RWPE2 (cell line): ENCODE results near the gene CYB5A.
"Not testable (repeated sequence)": the region's sequence is repeated elsewhere in the genome, so short reads cannot be mapped to it uniquely, and the experiment has no call there.

Experiments
- ATAC-seq: fragments of 200-7000 bp; cut with Tn5 transposase; 3 replicates; pipeline ENCODE4 v1.9.1; 2021; ENCODE audit warnings: low read depth
- DNase-seq: peaks from one replicate; pipeline ENCODE4 v3.0.0-alpha.2; 2020; ENCODE audit warnings: low spot score
- H3K27ac ChIP-seq: fragments of 450-650 bp; 2 replicates; pipeline ENCODE4 v1.5.1; 2017; ENCODE audit warnings: mild to moderate bottlenecking; ENCODE audit not compliant: poor library complexity, severe bottlenecking
- H3K27me3 ChIP-seq: fragments of 250-450 bp; sonication (Bioruptor Pico); 2 replicates; pipeline ENCODE4 v1.5.1; 2021; ENCODE audit warnings: mild to moderate bottlenecking, moderate library complexity; ENCODE audit not compliant: insufficient read depth, poor library complexity, severe bottlenecking
- H3K36me3 ChIP-seq: fragments of 250-450 bp; sonication (Bioruptor Pico); 2 replicates; pipeline ENCODE4 v1.5.1; 2020; ENCODE audit warnings: low read depth, mild to moderate bottlenecking, moderate library complexity
- H3K4me1 ChIP-seq: fragments of 250-450 bp; sonication (Bioruptor Pico); 2 replicates; pipeline ENCODE4 v1.5.1; 2021; ENCODE audit warnings: mild to moderate bottlenecking, moderate library complexity; ENCODE audit not compliant: insufficient read depth, poor library complexity, severe bottlenecking
- H3K4me3 ChIP-seq: fragments of 250-450 bp; sonication (Bioruptor Pico); 2 replicates; pipeline ENCODE4 v1.5.1; 2021; ENCODE audit warnings: mild to moderate bottlenecking, moderate library complexity; ENCODE audit not compliant: severe bottlenecking
- H3K9me3 ChIP-seq: fragments of 250-450 bp; sonication (Bioruptor Pico); 2 replicates; pipeline ENCODE4 v1.5.1; 2021; ENCODE audit warnings: mild to moderate bottlenecking, moderate library complexity; ENCODE audit not compliant: severe bottlenecking
- TF ChIP-seq, protein P1 (sequence below): fragments of 450-650 bp; IDR thresholded peaks from one replicate; pipeline ENCODE4 v1.5.1; 2017; ENCODE audit warnings: mild to moderate bottlenecking, moderate library complexity; ENCODE audit not compliant: poor library complexity, severe bottlenecking

CYB5A gene

DNA sequence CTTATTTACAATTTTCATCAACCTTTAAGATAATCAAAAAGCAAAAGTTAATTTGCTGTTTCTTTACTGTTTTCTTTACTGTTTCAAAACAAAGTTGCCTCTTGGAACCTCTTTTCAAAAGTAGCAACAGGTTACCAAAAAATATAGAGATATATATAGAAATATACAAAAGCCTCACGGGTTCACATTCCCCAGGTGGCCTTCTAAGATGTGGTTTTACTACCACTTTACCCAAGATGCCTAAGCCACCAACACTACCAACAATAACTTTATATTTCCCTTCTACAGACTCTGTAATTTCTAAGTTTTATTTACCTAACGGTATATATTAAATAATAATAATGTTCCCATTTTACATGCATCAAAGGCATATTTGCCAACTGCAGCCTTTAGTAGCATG is 4.9 kb downstream of the CYB5A start:
- Histone ChIP-seq H3K36me3 (no peaks in the 10 kb centered on the region), H3K4me1 (peaks cover 6% of the 10 kb centered on the region), H3K27ac (no peak overlapping the region), H3K4me3 (no peak overlapping the region), H3K9me3 (no peaks in the 10 kb centered on the region), H3K27me3 (no peaks in the 10 kb centered on the region)
- ATAC-seq = no peak
- TF ChIP-seq, protein P1, sequence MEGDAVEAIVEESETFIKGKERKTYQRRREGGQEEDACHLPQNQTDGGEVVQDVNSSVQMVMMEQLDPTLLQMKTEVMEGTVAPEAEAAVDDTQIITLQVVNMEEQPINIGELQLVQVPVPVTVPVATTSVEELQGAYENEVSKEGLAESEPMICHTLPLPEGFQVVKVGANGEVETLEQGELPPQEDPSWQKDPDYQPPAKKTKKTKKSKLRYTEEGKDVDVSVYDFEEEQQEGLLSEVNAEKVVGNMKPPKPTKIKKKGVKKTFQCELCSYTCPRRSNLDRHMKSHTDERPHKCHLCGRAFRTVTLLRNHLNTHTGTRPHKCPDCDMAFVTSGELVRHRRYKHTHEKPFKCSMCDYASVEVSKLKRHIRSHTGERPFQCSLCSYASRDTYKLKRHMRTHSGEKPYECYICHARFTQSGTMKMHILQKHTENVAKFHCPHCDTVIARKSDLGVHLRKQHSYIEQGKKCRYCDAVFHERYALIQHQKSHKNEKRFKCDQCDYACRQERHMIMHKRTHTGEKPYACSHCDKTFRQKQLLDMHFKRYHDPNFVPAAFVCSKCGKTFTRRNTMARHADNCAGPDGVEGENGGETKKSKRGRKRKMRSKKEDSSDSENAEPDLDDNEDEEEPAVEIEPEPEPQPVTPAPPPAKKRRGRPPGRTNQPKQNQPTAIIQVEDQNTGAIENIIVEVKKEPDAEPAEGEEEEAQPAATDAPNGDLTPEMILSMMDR = no peak
- DNase-seq = no peak

DNA sequence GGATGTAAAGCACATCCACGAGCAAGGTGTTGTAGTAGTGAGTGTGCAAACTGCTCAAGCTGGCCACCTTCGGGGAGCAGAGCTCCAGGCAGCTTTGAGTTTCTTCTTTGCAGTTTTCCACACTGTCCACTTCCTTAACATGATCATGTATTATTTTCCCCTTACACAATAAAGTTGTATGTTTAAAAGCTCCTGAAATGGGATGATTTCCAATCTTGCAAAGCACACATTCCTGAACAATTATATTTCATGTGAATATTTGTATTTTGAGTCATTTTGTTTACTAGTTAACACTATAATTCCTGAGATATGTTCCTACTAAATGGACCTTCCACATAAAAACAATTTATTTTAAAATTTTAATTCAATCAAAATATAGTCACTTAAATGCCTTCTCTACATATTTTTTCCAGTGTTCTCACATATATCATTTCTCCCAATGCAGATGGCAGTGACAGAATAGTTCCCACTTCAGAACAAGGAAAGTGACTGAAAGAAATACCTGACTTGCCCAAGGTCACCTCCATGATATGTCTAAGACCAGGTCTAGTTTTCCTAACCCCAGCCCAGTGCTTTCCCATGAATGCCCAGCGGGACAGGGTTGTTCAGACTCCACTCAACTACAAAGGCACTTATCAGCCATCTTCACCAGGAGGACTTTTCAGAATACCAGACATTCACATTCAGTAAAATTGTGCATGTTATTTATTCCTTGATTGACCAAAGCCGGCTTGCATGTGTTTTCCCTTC is 5.5 kb downstream of the CYB5A start:
- Histone ChIP-seq H3K27ac (no peak overlapping the region), H3K4me1 (peaks cover 6% of the 10 kb centered on the region), H3K36me3 (no peaks in the 10 kb centered on the region), H3K4me3 (no peak overlapping the region), H3K9me3 (no peaks in the 10 kb centered on the region), H3K27me3 (no peaks in the 10 kb centered on the region)
- DNase-seq (no peak), ATAC-seq (0 out of 3 replicates have a peak, but pooled peaks have one; percentile 16)
- TF ChIP-seq, protein P1 = no peak

- H3K9me3 ChIP-seq, ATAC-seq, H3K4me1 ChIP-seq, H3K36me3 ChIP-seq, DNase-seq, H3K27ac ChIP-seq, H3K4me3 ChIP-seq, H3K27me3 ChIP-seq: not testable (repeated sequence)
Measured at GRCh38 chr18:74285583-74285982, 6.2 kb downstream of the CYB5A start.

GRCh38 chr18:74284980-74285355 is 6.8 kb downstream of the CYB5A start:
- TF ChIP-seq, protein P1 = no peak
- Histone ChIP-seq H3K4me1 (peaks cover 6% of the 10 kb centered on the region), H3K27me3 (no peaks in the 10 kb centered on the region), H3K27ac (no peak overlapping the region), H3K36me3 (no peaks in the 10 kb centered on the region), H3K9me3 (no peaks in the 10 kb centered on the region), H3K4me3 (no peak overlapping the region)
- DNase-seq (no peak), ATAC-seq (no peak)

GRCh38 chr18:74284191-74284979 is 7.4 kb downstream of the CYB5A start:
- TF ChIP-seq, protein P1 = no peak
- no peak for ATAC-seq
- no peaks in the 10 kb centered on the region for H3K9me3 ChIP-seq
- H3K36me3 ChIP-seq = no peaks in the 10 kb centered on the region
- H3K27me3 ChIP-seq = no peaks in the 10 kb centered on the region
- peaks cover 6% of the 10 kb centered on the region for H3K4me1 ChIP-seq
- H3K4me3 ChIP-seq = no peak overlapping the region
- no peak for DNase-seq
- no peak overlapping the region for H3K27ac ChIP-seq
